ENCODE measurements around the gene HELZ2.
"Not testable (repeated sequence)": the region's sequence is repeated elsewhere in the genome, so short reads cannot be mapped to it uniquely, and the experiment has no call there.

HELZ2 gene

DNA sequence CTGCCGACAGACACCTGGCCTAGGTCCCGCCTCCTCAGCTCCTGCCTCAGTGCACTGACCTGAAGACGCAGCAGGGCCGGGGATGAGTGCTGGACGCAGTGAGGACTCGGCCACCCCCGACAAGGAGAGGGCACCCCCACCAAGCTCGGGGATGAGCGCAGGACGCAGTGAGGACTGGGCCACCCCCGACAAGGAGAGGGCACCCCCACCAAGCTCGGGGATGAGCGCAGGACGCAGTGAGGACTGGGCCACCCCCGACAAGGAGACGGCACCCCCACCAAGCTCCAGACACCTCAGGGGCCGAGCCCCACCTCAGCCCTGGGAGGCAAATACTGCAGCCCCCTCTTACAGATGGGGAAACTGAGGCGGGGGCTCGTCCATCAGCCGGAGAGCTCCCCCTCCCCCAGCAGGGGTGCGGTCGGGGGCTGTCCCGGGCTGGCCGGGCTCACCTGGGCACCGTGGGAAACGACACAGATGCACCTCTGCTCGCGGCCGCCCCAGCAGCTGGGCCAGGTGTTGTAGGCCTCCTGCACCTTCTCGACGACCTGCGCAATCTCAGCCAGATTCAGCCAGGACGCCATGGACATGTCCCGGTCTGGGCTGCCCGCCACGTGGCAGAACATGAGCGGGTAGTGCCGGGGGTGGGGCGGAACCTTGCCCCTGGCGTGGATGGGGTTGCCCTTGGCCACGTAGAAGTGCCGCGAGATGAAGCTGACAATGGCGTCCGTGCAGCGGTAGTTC, 7.5 kb downstream of the HELZ2 start:
- no peak for DNase-seq (ENCODE audit: insufficient read length, low spot score)
- no peak for FAIRE-seq

DNA sequence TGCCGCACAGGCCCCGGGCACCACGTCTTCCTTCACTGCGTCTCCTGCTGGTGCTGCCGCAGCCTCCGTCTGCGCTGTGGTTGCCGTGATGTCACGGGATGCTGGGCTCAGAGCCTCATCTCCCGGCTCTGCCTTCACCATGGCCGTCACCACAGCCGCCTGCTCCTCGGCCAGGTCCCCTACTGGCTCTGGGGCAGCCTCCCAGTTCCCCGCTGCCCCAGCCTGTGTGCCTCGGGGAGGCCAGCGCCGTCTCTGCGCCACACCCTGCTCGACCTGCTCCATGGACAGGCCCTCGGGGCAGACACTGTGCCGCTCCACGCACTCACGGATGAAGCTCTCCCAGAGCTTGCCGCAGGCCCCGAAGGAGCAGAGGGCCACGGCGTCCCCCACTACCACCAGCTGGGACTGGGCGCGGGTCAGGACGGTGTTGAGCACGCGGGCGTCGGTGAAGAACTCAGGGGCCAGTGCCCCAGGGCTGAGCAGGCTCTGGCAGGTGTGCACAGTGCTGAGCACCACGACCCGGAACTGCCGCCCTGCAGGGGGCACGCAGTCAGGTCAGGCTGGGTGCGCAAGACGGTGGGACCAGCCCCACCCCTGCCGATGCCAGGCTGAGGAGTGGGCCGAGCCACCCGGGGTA, 8.2 kb downstream of the HELZ2 start:
- FAIRE-seq: no peak
- no peak for DNase-seq (ENCODE audit: insufficient read length, low spot score)

DNA sequence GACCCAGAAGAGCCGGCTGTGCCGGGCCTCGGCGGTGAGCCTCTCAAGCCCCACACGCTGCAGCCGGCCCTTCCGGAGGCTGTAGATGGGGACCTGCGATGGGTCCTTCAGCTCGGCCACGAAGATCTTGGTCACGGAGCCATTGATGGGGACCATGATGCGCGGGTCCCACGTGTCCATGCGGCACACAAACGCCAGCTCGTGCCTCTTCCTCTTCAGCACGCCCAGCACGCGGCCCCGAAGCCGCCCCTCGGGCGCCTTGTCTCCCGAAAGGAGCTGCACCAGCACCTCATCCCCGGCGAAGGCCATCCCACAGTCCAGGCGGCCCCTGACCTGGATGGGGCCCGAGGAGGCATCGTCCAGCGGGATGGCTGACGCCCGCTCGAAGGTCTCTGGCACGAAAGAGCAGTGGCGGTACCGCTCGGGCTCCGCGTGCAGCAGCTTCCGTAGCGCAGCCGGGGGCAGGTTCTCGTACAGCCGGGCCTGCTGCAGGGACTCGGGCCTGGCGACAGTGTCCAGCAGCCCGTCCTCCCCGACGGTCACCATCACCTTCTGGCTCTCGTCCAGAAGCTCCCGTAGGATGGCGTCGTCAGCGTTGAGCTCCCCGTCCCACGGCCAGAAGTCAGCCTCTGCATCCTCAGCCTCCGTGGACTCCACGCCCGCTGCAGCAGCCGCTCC, 8.9 kb downstream of the HELZ2 start:
- DNase-seq (ENCODE audit: insufficient read length, low spot score) (no peak), FAIRE-seq (no peak)

DNA sequence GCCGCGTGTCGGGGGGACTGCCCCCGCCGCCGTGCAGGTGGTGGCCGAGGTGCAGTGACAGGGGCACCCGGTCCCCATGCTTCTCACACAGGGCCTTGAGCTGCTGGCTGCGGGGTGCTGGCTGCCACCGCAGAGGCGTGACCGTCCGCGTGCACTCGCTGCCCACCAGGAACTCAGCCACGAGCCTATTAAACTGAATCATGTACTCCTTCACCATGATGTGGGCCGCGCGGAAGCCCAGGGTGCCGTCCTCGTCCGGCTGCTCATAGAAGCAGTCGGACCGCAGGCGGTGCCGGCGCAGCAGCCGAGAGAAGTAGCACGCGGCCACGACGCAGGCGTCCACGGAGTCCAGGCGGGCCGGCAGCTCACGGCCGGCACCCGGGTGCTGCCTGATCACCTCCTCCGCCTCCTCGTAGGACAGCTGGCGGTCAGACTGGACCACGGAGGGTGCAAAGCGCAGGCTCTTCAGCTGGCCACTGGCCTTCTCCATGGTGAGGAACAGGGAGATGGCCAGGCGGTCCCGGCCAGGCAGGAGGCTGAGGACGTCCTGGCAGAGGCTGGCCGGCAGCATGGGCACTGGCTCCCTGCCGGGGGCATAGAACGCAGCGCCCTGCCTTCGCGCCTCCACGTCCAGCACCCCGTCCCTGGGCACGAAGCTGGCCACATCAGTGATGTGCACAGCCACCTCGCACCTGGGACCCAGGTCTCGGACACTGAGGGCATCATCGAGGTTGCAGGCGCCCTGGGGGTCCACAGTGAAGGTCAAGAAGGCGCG, 9.8 kb downstream of the HELZ2 start:
- FAIRE-seq: no peak

DNA sequence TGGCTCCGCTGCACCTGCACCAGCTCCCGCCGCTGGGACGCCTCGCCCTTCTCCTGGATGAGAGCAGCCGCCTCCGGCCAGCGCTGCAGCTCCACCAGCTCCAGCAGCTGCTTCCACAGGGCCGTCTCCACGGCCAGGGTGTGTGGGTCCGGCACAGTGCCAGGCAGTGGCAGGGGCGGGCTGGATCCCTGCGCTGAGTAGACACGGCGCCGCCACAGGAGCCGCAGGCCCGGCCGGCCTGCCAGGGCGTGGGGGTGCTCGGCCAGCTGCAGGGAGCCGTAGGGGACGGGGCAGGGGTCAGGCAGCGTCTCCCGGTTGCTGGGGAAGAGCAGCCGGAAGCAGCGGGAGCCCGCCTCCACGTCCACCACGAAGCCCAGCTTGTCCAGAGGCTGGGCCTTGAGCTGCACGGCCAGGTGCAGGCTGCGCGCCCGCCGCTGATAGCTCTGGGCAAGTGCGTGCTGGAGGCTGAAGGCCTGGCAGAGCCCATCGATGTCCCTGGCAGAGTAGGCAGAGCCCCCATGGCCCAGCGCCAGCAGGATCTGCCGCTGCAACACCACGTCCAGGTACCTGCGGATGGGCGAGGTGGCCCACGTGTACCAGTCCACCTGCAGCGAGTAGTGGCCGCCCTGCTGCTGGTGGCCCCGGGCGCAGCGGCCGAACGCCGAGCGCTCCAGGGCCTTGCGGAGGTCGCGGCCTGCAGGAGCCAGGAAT, 10.7 kb downstream of the HELZ2 start:
- DNase-seq (ENCODE audit: insufficient read length, low spot score) (no peak), FAIRE-seq (no peak)

More for the DNA sequence above, 9.8 kb downstream of the HELZ2 start:
- DNase-seq (ENCODE audit: insufficient read length, low spot score): no peak

DNA sequence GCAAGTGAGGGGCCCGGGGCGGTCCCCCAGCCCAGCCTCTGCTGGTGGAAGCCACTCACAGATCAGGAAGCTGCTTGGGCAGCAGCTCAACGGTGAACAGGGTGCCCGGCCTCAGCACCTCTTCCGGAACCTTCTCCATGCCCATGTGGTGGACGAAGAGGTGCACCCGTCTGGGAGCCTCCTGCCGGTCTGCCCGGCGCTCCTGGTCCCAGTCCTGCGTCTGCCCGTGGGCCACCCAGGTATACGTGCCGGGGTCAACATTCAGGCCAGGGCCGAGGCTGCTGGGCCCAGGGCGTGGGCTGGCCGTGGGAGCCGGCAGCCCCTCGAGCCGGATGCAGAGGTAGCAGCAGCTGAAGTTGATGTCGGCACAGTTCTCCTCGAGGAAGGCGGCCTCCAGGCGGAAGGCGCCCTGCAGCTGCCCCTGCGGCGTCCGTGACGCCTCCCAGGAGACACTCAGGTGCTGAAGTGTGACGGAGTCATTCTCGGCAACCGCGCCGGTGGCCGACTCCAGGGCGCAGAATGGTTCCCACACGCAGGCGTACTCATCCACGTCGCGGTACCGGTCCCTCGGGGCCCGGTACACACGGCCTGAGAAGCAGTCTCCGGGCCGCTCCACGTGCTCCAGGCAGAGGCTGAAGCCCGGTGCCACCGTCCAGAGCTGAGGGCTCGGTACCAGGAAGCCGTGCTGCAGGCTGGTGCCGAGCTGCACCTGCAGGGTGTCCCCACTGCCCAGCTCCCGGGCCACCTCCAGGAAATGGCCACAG, 11.4 kb downstream of the HELZ2 start:
- FAIRE-seq (no peak), DNase-seq (ENCODE audit: insufficient read length, low spot score) (no peak)

DNA sequence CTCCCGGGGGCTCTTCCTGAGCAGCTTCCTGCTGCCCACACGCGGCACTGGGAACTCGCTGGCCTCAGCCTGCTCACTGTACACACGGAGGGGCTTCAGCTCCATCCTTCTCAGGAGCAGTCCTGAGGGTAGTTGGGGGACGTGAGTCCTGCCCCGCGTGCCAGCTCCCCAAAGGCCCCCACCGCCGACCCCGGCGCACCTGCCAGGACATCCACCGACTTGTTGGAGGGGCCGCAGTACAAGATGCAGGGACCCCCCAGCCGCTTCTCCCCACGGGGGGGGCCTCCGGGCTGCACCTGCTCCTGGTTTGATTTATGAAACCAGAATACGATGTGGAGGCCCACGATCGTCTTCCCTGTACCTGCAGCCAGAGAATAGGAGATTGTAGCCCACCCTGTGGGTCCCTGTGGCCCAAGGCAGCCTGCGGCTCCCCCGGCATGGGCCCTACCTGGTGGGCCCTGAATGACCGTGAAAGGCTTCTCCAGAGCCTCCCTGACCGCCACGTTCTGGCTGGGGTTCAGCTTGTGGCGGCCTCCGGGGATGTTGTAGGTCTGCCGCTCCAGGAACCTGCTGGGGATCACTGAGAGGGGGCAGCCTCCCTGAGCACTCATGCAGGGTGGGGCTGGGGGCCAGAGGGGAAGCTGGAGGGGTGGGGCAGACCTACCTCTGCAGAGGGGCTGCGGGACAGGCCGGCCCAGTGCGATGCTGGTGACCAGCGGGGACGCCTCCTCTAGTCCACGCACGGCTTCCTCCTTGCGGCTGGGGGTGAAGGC, 12.2 kb downstream of the HELZ2 start:
- DNase-seq (ENCODE audit: insufficient read length, low spot score): no peak
- FAIRE-seq: no peak

DNA sequence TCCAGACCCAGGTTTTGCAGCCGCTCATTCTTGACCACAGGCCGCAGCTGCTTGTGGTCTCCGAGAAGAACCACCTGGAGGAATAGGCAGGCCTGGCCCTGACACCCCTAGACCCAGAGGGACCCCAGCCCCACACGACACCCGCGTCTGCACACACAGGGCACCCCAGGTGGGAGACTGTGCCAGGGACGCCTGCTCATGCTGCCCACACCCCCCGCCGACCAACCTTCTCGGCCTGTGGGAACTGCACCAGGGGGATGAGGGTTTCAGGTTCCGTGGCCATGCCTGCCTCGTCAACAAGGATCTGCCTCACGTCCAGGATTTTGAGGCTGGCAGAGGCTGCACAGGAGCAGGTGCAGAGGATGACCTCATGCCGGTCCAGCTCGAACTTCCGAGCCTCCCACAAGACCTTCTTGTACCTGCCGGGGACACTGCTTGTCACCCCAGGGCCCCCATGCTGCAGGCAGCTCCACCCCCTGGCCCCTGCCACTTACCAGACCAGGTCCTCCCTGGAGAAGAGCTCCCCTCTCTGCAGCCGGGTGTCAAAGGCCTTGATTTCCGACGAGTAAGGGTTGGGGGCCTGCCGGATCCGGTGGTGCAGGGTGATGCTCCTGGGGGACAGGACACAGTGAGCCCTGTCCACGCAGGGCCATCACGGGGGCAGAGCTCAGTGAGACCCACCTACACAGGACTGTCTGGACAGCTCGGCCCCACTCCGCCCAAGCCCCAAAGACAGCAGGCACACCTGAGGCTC, 13.0 kb downstream of the HELZ2 start:
- FAIRE-seq: no peak
- no peak for DNase-seq (ENCODE audit: insufficient read length, low spot score)

DNA sequence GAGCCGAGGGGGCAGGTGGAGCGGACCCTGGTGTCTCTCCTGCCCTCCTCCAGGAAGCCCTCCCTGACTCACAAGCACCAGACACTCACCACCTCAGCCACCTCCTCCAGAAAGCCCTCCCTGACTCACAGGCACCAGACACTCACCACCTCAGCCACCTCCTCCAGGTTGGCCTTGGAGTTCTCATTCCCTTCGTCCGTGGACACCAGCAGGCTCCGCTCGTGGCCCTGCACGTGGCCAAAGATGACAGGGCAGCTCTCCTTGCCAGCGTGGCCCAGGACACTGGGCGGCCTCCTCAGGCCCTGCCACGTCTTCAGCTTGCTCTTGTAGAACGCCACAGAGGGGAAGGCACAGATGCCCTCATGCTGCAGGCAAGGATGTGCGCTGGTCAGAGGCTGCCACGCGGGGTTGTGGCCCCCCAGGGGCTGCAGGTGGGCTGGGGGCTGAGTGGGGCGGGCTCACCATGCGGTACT, 13.7 kb downstream of the HELZ2 start:
- no peak for FAIRE-seq
- no peak for DNase-seq (ENCODE audit: insufficient read length, low spot score)

DNA sequence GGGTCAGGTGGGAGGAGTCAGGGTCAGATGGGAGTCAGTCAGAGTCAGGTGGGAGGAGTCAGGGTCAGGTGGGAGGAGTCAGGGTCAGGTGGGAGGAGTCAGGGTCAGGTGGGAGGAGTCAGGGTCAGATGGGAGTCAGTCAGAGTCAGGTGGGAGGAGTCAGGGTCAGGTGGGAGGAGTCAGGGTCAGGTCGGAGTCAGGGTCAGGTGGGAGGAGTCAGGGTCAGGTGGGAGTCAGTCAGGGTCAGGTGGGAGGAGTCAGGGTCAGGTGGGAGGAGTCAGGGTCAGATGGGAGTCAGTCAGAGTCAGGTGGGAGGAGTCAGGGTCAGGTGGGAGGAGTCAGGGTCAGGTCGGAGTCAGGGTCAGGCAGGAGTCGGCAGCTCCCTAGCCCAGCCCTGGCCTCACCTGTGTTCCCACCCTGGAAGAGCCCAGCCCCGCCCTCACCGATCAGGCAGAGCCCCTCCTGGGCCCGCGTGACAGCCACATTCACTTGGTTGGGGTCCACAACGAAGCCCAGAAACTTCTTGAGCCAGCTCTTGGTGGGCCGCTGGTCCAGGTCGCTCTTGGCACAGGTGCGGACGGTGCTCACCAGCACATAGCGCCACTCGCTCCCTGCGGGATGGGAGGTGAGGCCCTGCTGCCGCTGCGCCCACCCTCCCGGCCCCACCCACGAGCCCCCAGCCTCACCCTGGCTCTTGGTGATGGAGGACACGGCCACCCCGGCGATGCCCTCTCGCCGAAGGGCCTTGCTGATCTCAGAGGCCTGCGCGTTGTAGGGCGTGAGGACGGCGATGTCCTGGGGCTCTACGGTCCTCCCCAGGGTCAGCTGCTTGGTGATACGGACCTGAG, 14.3 kb downstream of the HELZ2 start:
- peak; percentile 4 for FAIRE-seq
- not testable (repeated sequence) for DNase-seq (ENCODE audit: insufficient read length, low spot score)

DNA sequence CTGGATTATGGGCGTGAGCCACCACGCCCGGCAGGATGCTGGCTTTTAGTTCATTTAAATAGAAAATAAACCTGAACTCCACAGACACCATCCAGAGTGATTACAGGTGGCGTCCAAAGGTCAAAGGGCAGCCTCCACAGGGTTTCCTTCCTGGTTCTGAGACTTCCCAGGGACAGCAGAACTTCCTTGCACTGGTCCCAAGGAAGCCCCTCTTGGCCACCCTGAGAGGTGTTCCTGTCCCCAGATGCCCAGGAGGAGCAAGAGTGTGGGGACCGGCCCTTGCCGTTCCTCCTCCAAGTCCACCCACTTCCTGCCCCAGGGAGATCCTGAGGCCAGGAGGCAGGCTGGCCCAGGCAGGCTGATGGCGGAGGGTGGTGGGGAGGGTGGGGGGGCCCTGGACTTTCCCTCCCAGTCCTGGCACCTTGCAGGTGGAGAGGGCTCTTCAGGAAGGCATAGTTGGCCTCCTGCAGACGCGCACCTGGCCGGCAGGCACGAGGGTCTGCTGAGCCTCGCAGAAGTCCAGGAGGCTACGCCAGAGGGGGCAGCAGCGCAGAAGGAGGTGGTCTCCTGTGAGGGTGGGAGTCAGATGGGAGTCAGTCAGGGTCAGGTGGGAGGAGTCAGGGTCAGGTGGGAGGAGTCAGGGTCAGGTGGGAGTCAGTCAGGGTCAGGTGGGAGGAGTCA, 15.1 kb downstream of the HELZ2 start:
- no peak for DNase-seq (ENCODE audit: insufficient read length, low spot score)
- no peak for FAIRE-seq

DNA sequence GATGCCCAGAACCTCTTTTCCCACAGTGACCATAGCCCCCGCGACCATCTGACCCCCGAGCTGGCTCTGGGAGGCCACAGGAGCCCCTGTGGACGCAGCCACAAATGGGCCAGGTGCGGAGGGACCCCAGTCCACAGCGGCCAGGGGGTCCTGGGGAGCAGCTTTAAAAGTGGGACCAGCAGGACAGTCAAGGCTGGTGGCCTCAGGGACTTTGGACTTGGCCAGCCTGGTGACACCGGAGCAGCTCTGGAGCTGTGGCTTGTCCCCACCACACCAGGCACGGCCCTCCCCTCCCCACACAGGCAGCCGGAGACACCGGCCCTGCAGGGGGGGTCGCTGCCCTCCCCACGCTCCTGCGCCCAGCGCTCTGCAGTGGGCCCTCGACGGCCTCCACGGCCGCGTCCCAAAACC, 16.6 kb downstream of the HELZ2 start:
- FAIRE-seq (no peak), DNase-seq (ENCODE audit: insufficient read length, low spot score) (no peak)

DNA sequence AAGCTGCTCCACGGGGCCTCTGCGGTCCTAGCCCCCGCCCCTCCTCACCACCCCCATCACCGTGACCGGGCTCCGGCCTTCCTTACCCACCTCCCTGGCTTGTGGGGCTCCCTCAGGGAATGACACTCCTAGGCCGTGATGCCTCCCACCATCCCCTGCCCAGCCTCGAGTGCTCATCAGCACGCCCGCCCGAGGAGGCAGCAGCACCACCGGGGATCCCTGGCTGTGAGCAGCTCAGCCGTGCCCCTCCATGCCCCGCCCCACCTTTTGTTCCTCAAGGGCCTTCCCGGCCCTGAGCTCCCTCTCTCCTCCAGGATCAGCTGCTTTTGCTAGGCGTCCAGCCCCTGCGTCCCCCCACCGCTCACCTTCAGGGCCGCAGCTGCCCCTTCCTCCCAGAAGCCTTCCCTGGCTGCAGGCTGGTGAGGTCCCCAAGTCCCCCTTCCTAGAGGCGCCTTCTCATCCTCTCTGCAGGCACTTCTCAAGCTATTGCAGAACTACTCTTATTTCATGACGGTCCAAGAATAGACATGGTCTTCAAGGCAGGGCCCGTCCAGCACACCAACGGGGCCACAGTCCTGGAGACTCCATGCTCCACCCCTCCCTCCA, 17.1 kb downstream of the HELZ2 start:
- no peak for FAIRE-seq

DNA sequence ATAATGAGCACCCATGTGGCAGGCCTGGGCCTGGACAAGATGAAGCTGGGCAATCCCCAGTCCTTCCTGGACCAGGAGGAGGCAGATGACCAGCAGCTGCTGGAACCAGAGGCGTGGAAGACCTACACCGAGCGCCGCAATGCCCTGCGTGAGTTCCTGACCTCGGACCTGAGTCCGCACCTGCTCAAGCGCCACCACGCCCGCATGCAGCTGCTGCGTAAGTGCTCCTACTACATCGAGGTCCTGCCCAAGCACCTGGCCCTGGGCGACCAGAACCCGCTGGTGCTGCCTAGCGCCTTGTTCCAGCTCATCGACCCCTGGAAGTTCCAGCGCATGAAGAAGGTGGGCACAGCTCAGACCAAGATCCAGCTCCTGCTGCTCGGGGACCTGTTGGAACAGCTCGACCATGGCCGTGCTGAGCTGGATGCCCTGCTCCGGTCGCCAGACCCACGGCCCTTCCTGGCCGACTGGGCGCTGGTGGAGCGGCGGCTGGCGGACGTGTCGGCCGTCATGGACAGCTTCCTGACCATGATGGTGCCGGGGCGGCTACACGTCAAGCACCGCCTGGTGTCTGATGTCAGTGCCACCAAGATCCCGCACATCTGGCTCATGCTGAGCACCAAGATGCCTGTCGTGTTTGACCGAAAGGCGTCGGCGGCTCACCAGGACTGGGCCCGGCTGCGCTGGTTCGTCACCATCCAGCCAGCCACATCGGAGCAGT, 18.2 kb downstream of the HELZ2 start:
- FAIRE-seq: no peak
- no peak for DNase-seq (ENCODE audit: insufficient read length, low spot score)

More for the DNA sequence above, 17.1 kb downstream of the HELZ2 start:
- no peak for DNase-seq (ENCODE audit: insufficient read length, low spot score)

DNA sequence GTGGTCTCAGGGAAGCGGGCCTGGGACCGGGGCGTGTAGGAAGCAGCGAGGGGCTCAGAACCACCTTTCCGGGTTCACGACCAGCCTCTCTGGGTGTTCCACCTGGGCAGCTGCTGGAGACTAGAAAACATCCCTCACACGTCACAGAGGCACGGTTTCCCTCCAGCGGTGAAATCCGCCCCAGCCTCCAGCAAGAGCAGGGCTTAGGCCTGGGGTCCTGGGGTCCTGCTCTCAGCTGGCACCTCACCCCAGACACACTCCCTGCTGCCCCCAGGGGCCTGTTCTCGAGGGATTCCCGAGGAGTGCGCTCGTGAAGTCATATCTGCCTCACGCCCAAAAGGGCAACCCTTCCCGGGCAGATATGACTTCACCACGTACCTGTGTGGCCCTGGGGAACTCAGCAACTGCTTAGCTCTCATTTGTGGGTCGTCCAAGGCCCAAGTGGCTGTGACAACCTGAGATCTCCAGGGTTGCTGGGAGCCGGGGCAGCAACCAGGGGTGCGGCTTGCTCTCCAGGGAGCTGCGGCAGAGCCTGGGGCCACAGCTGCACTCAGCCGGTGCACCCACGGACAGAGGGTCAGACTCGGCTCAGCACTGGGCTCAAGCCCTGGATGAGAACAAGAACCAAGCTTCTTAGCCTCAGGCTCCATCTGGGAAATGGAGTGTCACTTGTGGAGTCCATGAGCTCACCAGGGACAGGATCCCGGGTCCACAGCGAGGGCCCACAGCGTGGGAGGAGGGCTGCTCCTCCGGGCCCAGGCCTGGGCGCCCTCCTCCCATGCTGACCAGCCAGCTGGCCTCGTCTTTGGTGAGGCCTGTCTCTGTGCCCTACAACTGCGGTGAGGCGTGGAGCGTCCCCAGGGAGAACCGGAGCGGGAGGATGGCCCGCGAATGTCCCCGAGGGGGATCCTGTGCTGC, 19.4 kb downstream of the HELZ2 start:
- DNase-seq (ENCODE audit: insufficient read length, low spot score): no peak
- FAIRE-seq: no peak

Data from GM19239 (cell line).